ENCODE measurements around the gene ARHGEF17.

Gene ARHGEF17

GRCh38 chr11:73398132-73398526 is 90.1 kb downstream of the ARHGEF17 start:
- DNase-seq: no peak

GRCh38 chr11:73398721-73399120 is 90.6 kb downstream of the ARHGEF17 start:
- DNase-seq: no peak

- DNase-seq: no peak
Observed at GRCh38 chr11:73399159-73399590, 91.1 kb downstream of the ARHGEF17 start.

- DNase-seq: no peak
Observed at GRCh38 chr11:73399636-73400035, 91.6 kb downstream of the ARHGEF17 start.

- DNase-seq: no peak
Observed at GRCh38 chr11:73400293-73400692, 92.2 kb downstream of the ARHGEF17 start.

GRCh38 chr11:73401217-73401923 is 93.3 kb downstream of the ARHGEF17 start:
- no peak for DNase-seq

GRCh38 chr11:73401924-73402833 is 94.1 kb downstream of the ARHGEF17 start:
- DNase-seq: no peak

GRCh38 chr11:73402834-73403185 is 94.7 kb downstream of the ARHGEF17 start:
- no peak for DNase-seq

GRCh38 chr11:73403541-73403940 is 95.5 kb downstream of the ARHGEF17 start:
- DNase-seq: no peak

GRCh38 chr11:73404048-73404447 is 96.0 kb downstream of the ARHGEF17 start:
- DNase-seq: no peak

- DNase-seq: no peak
Observed at GRCh38 chr11:73404506-73405145, 96.5 kb downstream of the ARHGEF17 start.

- DNase-seq: no peak
Observed at GRCh38 chr11:73405146-73405510, 97.1 kb downstream of the ARHGEF17 start.

- no peak for DNase-seq
Observed at GRCh38 chr11:73406131-73406530, 98.1 kb downstream of the ARHGEF17 start.

GRCh38 chr11:73406619-73407018 is 98.5 kb downstream of the ARHGEF17 start:
- DNase-seq: no peak

GRCh38 chr11:73409431-73409830 is 101.4 kb downstream of the ARHGEF17 start:
- no peak for DNase-seq

GRCh38 chr11:73410627-73411026 is 102.6 kb downstream of the ARHGEF17 start:
- DNase-seq: no peak

- no peak for DNase-seq
Observed at GRCh38 chr11:73411031-73411430, 103.0 kb downstream of the ARHGEF17 start.

- no peak for DNase-seq
Observed at GRCh38 chr11:73412308-73412707, 104.2 kb downstream of the ARHGEF17 start.

GRCh38 chr11:73413256-73413655 is 105.2 kb downstream of the ARHGEF17 start:
- no peak for DNase-seq

GRCh38 chr11:73414977-73415651 is 107.0 kb downstream of the ARHGEF17 start:
- DNase-seq: no peak

- no peak for DNase-seq
Observed at GRCh38 chr11:73415854-73416615, 108.0 kb downstream of the ARHGEF17 start.

GRCh38 chr11:73416786-73417185 is 108.7 kb downstream of the ARHGEF17 start:
- DNase-seq: no peak

Data from activated gamma-delta T cell treated with Interleukin-2 at 50 U/mL for 16 hours (primary cell).